Measurements from ENCODE around the gene SOHLH1. TPM values are rescaled to one million over a fixed set of nuclear protein-coding genes. Genes with fewer than 3 reads are reported as not detected.

Gene SOHLH1
- total and polyA plus RNA-seq, 4 donors: not detected

GRCh38 chr9:135687216-135687615 lies 12.1 kb downstream of the SOHLH1 start:
- H3K9ac ChIP-seq (ENCODE audit: insufficient read depth in 1 of 2, low read length in 2 of 2): no peak overlapping the region
- no peak overlapping the region for H3K27ac ChIP-seq (ENCODE audit: low read depth in 1 of 2, low read length in 1 of 2)
- no peak overlapping the region for H3K4me3 ChIP-seq
- ATAC-seq (ENCODE audit: insufficient read depth, low FRiP score) (no peak), DNase-seq (no peak)
- no peaks in the 10 kb centered on the region for H3K36me3 ChIP-seq (ENCODE audit: control insufficient read depth in 4 of 4, insufficient read depth in 4 of 4, low read length in 4 of 4)
- H3K4me1 ChIP-seq (ENCODE audit: control insufficient read depth in 5 of 5, insufficient read depth in 5 of 5, low read length in 5 of 5): no peaks in the 10 kb centered on the region
- TF ChIP-seq CTCF (IDR thresholded peaks at IDR 0.05; ENCODE audit: control extremely low read depth, extremely low read depth): no peak
- WGBS, 2 donors: 87 to 90% methylated on average over 14 to 15 of the region's 15 CpGs
- H3K9me3 ChIP-seq (ENCODE audit: control insufficient read depth in 4 of 4, insufficient read depth in 3 of 4, low read length in 3 of 4): peaks cover 0 to 5% (median 0%) of the 10 kb centered on the region in 4 donors
- H3K27me3 ChIP-seq (ENCODE audit: control insufficient read depth in 3 of 3, insufficient read depth in 3 of 3, low read length in 2 of 3): no peaks in the 10 kb centered on the region

GRCh38 chr9:135684691-135685090 lies 14.6 kb downstream of the SOHLH1 start:
- H3K9ac ChIP-seq (ENCODE audit: insufficient read depth in 1 of 2, low read length in 2 of 2): no peak overlapping the region
- TF ChIP-seq CTCF (IDR thresholded peaks at IDR 0.05; ENCODE audit: control extremely low read depth, extremely low read depth): no peak
- no peaks in the 10 kb centered on the region for H3K36me3 ChIP-seq (ENCODE audit: control insufficient read depth in 4 of 4, insufficient read depth in 4 of 4, low read length in 4 of 4)
- no peak for DNase-seq
- no peak for ATAC-seq (ENCODE audit: insufficient read depth, low FRiP score)
- H3K4me1 ChIP-seq (ENCODE audit: control insufficient read depth in 5 of 5, insufficient read depth in 5 of 5, low read length in 5 of 5): no peaks in the 10 kb centered on the region
- H3K4me3 ChIP-seq: no peak overlapping the region
- peaks cover 0 to 10% (median 0%) of the 10 kb centered on the region in 4 donors for H3K9me3 ChIP-seq (ENCODE audit: control insufficient read depth in 4 of 4, insufficient read depth in 3 of 4, low read length in 3 of 4)
- H3K27me3 ChIP-seq (ENCODE audit: control insufficient read depth in 3 of 3, insufficient read depth in 3 of 3, low read length in 2 of 3): no peaks in the 10 kb centered on the region
- no peak overlapping the region for H3K27ac ChIP-seq (ENCODE audit: low read depth in 1 of 2, low read length in 1 of 2)
- 75 to 83% methylated on average over 16 to 17 of the region's 17 CpGs for WGBS, 2 donors

- Histone ChIP-seq H3K9ac (ENCODE audit: insufficient read depth in 1 of 2, low read length in 2 of 2) (no peak overlapping the region), H3K4me3 (no peak overlapping the region), H3K27ac (ENCODE audit: low read depth in 1 of 2, low read length in 1 of 2) (no peak overlapping the region), H3K4me1 (ENCODE audit: control insufficient read depth in 5 of 5, insufficient read depth in 5 of 5, low read length in 5 of 5) (no peaks in the 10 kb centered on the region), H3K9me3 (ENCODE audit: control insufficient read depth in 4 of 4, insufficient read depth in 3 of 4, low read length in 3 of 4) (peaks cover 0 to 10% (median 0%) of the 10 kb centered on the region in 4 donors), H3K36me3 (ENCODE audit: control insufficient read depth in 4 of 4, insufficient read depth in 4 of 4, low read length in 4 of 4) (no peaks in the 10 kb centered on the region), H3K27me3 (ENCODE audit: control insufficient read depth in 3 of 3, insufficient read depth in 3 of 3, low read length in 2 of 3) (no peaks in the 10 kb centered on the region)
- ATAC-seq (ENCODE audit: insufficient read depth, low FRiP score): no peak
- TF ChIP-seq CTCF (IDR thresholded peaks at IDR 0.05; ENCODE audit: control extremely low read depth, extremely low read depth): no peak
- WGBS, 2 donors: 66 to 75% methylated on average over 13 to 15 of the region's 15 CpGs
- no peak for DNase-seq
Measured at GRCh38 chr9:135683401-135684034, 15.8 kb downstream of the SOHLH1 start.

GRCh38 chr9:135681161-135681560 lies 18.1 kb downstream of the SOHLH1 start:
- no peak for TF ChIP-seq CTCF (IDR thresholded peaks at IDR 0.05; ENCODE audit: control extremely low read depth, extremely low read depth)
- ATAC-seq (ENCODE audit: insufficient read depth, low FRiP score): no peak
- H3K27me3 ChIP-seq (ENCODE audit: control insufficient read depth in 3 of 3, insufficient read depth in 3 of 3, low read length in 2 of 3): no peaks in the 10 kb centered on the region

More at GRCh38 chr9:135681161-135681560, 18.1 kb downstream of the SOHLH1 start:
- no peak for DNase-seq
- Histone ChIP-seq H3K9ac (ENCODE audit: insufficient read depth in 1 of 2, low read length in 2 of 2) (no peak overlapping the region), H3K9me3 (ENCODE audit: control insufficient read depth in 4 of 4, insufficient read depth in 3 of 4, low read length in 3 of 4) (peaks cover 0 to 13% (median 0%) of the 10 kb centered on the region in 4 donors), H3K27ac (ENCODE audit: low read depth in 1 of 2, low read length in 1 of 2) (no peak overlapping the region), H3K36me3 (ENCODE audit: control insufficient read depth in 4 of 4, insufficient read depth in 4 of 4, low read length in 4 of 4) (no peaks in the 10 kb centered on the region), H3K4me3 (no peak overlapping the region), H3K4me1 (ENCODE audit: control insufficient read depth in 5 of 5, insufficient read depth in 5 of 5, low read length in 5 of 5) (no peaks in the 10 kb centered on the region)
- WGBS, 2 donors: 82 to 94% methylated on average over 5 of the region's 5 CpGs

Measured in lung (tissue), 12 donors.